ENCODE measurements around the gene SPZ1.
"Not testable (repeated sequence)": the region's sequence is repeated elsewhere in the genome, so short reads cannot be mapped to it uniquely, and the experiment has no call there.

The SPZ1 gene, protein sequence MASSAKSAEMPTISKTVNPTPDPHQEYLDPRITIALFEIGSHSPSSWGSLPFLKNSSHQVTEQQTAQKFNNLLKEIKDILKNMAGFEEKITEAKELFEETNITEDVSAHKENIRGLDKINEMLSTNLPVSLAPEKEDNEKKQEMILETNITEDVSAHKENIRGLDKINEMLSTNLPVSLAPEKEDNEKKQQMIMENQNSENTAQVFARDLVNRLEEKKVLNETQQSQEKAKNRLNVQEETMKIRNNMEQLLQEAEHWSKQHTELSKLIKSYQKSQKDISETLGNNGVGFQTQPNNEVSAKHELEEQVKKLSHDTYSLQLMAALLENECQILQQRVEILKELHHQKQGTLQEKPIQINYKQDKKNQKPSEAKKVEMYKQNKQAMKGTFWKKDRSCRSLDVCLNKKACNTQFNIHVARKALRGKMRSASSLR

GRCh38 chr5:80319702-80320101, at the start of gene SPZ1:
SPZ1 (plus strand) TSS chr5:80320002; CDS start chr5:80320216, 214 bp downstream.
- DNase-seq = no peak

GRCh38 chr5:80270543-80270942, 49.3 kb upstream of the SPZ1 start:
- not testable (repeated sequence) for DNase-seq

GRCh38 chr5:80275347-80275746, 44.5 kb upstream of the SPZ1 start:
- DNase-seq = no peak

GRCh38 chr5:80276186-80276585, 43.6 kb upstream of the SPZ1 start:
- no peak for DNase-seq

- no peak for DNase-seq
Measured at GRCh38 chr5:80277191-80277590, 42.6 kb upstream of the SPZ1 start.

- DNase-seq = no peak
Measured at GRCh38 chr5:80282054-80282453, 37.7 kb upstream of the SPZ1 start.

DNA sequence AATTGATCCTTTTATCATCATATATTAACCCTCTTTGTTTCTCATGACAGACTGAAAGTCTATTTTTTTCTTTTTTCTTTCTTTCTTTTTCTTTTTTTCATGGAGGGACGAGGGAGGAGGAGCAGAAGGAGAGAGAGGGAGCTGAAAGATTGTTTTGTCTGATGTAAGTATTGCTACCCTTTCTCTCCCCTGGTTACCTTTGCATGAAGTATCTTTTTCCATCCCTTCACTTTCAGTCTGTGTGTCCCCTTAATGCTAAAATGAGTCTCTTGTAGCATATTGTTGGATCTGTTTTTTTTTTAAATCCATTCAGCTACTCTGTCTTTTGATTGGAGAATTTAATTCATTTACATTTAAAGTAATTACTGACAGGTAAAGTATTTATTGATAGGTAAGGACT, 36.4 kb upstream of the SPZ1 start:
- DNase-seq = no peak

GRCh38 chr5:80284720-80285119, 35.1 kb upstream of the SPZ1 start:
- no peak for DNase-seq

GRCh38 chr5:80288177-80288576, 31.6 kb upstream of the SPZ1 start:
- no peak for DNase-seq

DNA sequence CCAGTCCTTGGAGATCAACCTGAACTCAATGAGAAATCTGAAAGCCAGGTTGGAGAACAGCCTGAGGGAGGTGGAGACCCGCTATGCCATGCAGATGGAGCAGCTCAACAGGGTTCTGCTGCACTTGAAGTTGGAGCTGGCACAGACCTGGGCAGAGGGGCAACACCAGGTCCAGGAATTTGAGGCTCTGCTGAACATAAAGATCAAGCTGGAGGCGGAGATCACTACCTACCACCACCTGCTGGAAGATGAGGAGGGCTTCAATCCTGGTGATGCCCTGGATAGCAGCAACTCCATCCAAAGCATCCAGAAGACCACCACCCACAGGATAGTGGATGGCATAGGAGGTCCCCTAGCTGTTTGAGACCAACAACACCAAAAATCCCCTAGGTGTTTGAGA, 30.5 kb upstream of the SPZ1 start:
- DNase-seq = no peak

GRCh38 chr5:80291761-80292160, 28.0 kb upstream of the SPZ1 start:
- no peak for DNase-seq

GRCh38 chr5:80296121-80296520, 23.7 kb upstream of the SPZ1 start:
- no peak for DNase-seq

DNA sequence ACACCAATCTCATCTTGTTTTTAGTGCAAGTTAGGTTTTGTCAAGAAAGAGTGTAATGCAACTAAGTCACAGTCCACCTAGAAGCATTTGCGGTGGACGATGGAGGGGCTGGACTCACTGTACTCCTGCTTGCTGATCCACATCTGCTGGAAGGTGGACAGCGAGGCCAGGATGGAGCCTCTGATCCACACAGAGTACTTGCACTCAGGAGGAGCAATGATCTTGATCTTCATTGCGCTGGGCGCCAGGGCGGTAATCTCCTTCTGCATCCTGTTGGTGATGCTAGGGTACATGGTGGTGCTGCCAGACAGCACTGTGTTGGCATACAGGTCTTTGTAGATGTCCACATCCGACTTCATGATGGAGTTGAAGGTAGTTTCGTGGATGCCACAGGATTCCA, 20.2 kb upstream of the SPZ1 start:
- no peak for DNase-seq

- no peak for DNase-seq
Measured at GRCh38 chr5:80300125-80300524, 19.7 kb upstream of the SPZ1 start.

- DNase-seq = not testable (repeated sequence)
Measured at GRCh38 chr5:80300796-80301195, 19.0 kb upstream of the SPZ1 start.

GRCh38 chr5:80301342-80301741, 18.5 kb upstream of the SPZ1 start:
- not testable (repeated sequence) for DNase-seq

- no peak for DNase-seq
Measured at GRCh38 chr5:80302636-80303035, 17.2 kb upstream of the SPZ1 start.

- DNase-seq = no peak
Measured at GRCh38 chr5:80308526-80308925, 11.3 kb upstream of the SPZ1 start.

DNA sequence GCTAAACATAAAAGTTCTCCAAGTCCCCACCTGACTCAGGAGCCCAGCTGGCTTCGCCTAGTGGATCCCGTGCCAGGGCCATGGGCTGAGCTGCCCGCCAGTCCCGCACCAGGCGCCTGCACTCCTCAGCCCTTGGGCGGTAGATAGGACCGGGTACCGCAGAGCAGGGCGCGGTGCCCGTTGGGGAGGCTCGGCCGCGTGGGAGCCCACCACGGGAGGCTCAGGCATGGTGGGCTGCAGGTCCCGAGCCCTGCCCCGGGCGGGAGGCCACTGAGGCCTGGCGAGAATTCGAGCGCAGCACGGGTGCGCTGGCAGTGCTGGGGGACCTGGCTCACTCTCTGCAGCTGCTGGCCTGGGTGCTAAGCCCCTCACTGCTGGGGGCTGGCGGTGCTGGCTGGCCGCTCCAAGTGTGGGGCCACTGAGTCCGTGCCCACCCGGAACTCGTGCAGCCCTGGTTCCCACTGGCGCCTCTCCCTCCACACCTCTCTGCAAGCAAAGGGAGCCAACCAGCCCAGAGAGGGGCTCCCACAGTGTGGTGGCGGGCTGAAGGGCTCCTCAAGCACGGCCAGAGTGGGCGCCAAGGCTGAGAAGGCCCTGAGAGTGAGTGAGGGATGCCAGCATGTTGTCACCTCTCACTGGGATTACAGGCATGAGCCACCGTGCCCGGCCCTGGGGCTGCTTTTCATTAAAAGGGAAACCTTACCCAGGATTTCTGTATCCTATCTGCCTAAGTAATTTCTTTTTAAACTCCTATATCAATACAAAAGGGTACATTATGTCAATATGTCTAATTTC, 9.7 kb upstream of the SPZ1 start:
- no peak for DNase-seq

DNA sequence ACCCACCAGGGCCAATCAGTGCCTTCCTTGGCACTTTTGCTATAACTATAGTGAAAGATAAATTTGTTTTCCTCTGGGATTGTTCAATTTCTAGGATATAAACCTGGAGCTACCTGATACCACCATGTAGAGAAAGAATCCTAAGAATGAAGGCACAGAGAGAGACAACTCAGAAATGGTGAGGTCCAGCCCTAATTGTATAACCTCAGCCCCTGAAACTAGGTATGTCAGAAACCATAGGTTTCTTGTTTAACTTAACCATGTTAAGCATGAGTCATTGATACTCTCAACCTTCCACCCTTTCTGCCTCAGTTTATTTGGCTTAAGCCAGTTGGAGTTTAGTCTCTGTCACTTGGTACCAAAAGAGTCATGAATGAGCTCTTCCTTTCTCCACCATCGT, 4.6 kb upstream of the SPZ1 start:
- DNase-seq = no peak

GRCh38 chr5:80318212-80318611, 1.6 kb upstream of the SPZ1 start:
- no peak for DNase-seq

DNA sequence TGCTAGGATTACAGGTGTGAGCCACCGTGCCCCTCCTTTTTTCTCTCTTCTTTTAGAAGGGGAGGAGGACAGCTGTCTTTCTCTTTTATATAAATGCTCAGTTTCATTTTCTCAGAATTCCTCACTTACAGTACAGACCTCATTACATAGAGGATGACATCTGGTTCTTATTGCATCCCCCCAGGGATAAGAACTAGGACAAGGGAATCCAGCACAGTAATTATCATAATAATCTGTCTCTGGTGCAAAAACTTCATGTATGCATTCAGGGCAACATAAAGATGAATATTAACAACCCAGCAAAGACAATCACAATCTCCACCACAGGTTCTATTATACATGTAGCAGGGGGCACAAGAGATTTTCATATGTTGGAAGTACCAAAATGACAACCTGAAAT, 5.1 kb downstream of the SPZ1 start:
- no peak for DNase-seq

DNA sequence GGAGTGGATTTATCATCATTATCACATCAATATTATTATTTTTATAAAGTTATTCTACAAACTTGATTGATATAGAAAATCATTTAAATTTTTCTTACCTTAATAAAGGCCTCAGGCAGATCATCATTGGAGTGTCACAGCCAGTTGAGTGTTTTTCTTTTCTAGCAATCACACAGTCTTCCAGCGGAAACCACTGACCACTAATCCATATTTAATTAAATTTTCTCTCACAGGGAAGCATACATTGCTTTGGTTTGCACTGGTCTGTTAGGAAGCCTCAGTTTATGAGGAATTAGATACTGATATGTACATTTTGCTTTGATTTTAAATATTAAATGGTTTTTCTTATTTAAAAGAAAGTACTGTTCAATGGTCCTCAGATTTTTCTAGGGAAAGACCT, 6.7 kb downstream of the SPZ1 start:
- no peak for DNase-seq

DNA sequence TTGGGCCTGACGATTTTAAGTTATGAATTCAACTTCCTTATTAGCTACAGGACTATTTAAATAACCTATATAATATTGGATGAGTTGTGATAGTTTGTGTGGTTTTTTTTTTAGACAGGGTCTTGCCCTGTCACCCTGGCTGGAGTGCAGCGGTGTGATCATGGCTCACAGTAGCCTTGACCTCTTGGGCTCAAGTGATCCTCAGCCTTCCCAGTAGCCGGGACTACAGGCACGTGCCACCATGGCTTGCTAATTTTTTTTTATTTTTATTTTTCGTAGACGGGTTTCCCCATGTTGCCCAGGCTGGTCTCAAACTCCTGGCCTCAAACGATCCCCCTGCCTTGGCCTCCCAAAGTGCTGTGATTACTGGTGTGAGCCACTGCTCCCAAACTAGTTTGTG, 17.6 kb downstream of the SPZ1 start:
- no peak for DNase-seq

All from DMS79 (cell line).